HL-60 (cell line): ENCODE results near the gene ABCC8.

ENCODE experiments used
- DNase-seq, 2 experiments: peaks; one replicate each; pipeline ENCODE4 v3.0.0-alpha.2; 2010 to 2020; ENCODE audit warnings: low read depth in 1 of 2, low spot score in 1 of 2
- H3K27ac ChIP-seq: fragments of 250-450 bp; sonication (Bioruptor Pico); replicated peaks from 2 replicates; pipeline ENCODE4 v1.5.1; 2020; ENCODE audit warnings: mild to moderate bottlenecking, moderate library complexity
- H3K27me3 ChIP-seq: fragments of 250-450 bp; sonication (Bioruptor Pico); 2 replicates; pipeline ENCODE4 v1.5.1; 2021; ENCODE audit warnings: mild to moderate bottlenecking, moderate library complexity; ENCODE audit not compliant: insufficient read depth, poor library complexity, severe bottlenecking
- H3K4me3 ChIP-seq: replicated peaks from 2 replicates; pipeline ENCODE4 v1.5.1; 2011; ENCODE audit warnings: mild to moderate bottlenecking, control low read depth, low read length; ENCODE audit not compliant: insufficient read depth
- CTCF ChIP-seq: IDR thresholded peaks from one replicate; pipeline ENCODE4 v1.5.1; 2011; ENCODE audit warnings: low read length, control low read depth, inconsistent platforms; ENCODE audit not compliant: insufficient read depth
- GABPA ChIP-seq: IDR thresholded peaks from 2 replicates; pipeline ENCODE4 v1.6.1; 2012; ENCODE audit warnings: low read depth
- POLR2AphosphoS5 ChIP-seq: IDR thresholded peaks from 2 replicates; pipeline ENCODE4 v1.6.1; 2012; ENCODE audit warnings: low read depth
- REST ChIP-seq: IDR thresholded peaks from 2 replicates; pipeline ENCODE4 v1.6.1; 2012; ENCODE audit warnings: low read depth; ENCODE audit not compliant: insufficient replicate concordance
- SPI1 ChIP-seq: IDR thresholded peaks from 2 replicates; pipeline ENCODE4 v1.6.1; 2012; ENCODE audit warnings: low read depth, mild to moderate bottlenecking, borderline replicate concordance

The ABCC8 gene

GRCh38 chr11:17347676-17348075, 129.0 kb downstream of the ABCC8 start:
- no peak for DNase-seq
- TF ChIP-seq SPI1 (no peak), REST (no peak), GABPA (no peak)
- Histone ChIP-seq H3K27me3 (no peaks in the 10 kb centered on the region), H3K27ac (no peak overlapping the region), H3K4me3 (no peak overlapping the region)

DNA sequence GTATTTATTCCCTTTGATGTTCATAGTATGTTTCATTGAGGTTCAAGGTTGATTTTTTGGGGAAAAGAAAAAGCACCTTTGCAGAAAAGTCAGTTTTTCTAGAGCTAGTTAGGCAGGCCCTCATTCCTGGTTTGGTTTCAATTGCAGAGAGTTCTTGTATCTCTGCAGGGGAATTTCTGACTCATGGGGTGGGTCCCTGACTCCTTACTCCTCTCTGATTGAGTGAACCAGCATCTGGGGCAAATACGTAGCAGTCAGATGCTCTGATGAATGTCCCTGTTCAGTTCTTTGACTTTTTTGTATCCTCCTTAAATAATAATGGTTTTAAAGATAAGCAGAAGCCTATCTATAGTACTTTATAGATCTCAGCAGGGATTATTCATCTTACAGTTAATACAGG, 132.7 kb downstream of the ABCC8 start:
- H3K27ac ChIP-seq, result no peak overlapping the region
- no peaks in the 10 kb centered on the region for H3K27me3 ChIP-seq
- no peak overlapping the region for H3K4me3 ChIP-seq
- DNase-seq, result no peak
- TF ChIP-seq SPI1 (no peak), REST (no peak), POLR2AphosphoS5 (no peak), CTCF (no peak), GABPA (no peak)

DNA sequence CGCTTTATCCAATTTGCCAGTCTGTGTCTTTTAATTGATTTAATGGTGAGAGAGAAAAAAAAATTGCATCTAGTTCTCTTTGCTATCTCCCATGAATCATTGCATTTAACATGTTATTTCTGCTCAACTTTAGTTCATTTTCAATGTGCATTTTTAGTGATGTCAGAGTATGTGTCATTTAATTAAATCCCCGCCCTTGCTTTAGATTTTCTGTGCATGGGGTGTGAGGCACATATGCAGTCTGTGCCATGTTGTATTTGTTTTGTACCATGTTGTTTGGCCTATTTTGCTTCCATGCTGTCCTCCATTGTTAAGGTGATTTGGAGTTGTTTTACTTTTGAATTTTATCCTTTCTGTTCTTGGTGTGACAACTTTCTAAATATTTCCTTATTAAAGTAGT, 133.4 kb downstream of the ABCC8 start:
- no peak overlapping the region for H3K27ac ChIP-seq
- no peak overlapping the region for H3K4me3 ChIP-seq
- no peaks in the 10 kb centered on the region for H3K27me3 ChIP-seq
- DNase-seq, result no peak
- TF ChIP-seq POLR2AphosphoS5 (no peak), SPI1 (no peak), GABPA (no peak), REST (no peak), CTCF (no peak)
